Inferior parietal cortex (tissue), 1 donor: ENCODE measurements around the gene PTGES3.

Experiments
- DNase-seq: peaks from one replicate; pipeline ENCODE4 v3.0.0-alpha.2; 2016; ENCODE audit errors: extremely low spot score

Gene PTGES3

DNA sequence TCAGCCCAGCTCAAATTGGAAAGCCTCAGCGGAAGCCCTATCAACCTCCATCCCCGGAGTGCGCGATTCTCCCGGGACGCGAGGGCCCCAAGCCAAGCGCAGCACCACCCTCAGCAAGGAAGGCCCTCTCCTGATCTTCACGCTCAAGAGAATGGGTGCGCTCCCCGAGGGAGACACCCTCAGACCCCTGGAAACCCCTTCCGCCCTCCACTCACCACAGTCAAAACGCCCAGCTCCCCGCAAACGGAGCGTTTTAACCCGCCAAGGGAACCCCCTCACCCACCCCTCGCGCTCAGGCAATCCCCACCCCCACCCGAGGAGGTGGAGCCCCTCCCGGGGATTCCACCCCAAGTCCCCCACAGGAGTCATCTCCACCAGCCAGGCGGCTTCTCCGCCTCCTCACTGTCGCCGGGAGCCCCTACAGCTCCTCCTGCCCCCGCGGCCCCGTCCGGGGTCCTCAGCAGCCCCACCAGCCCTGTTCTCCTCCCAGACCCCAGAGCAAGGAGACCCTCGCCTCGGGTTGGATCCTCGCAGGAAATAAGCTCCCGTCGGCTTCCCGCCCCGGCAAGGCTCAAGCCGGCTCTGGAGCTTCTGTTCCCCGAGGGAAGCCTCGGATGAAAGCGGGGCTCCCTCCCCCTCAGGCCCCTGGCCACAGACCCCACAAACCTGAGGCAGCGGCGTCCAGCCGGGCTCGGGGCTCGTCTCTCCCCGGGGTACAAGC lies 58.5 kb downstream of the PTGES3 start:
- DNase-seq: no peak

DNA sequence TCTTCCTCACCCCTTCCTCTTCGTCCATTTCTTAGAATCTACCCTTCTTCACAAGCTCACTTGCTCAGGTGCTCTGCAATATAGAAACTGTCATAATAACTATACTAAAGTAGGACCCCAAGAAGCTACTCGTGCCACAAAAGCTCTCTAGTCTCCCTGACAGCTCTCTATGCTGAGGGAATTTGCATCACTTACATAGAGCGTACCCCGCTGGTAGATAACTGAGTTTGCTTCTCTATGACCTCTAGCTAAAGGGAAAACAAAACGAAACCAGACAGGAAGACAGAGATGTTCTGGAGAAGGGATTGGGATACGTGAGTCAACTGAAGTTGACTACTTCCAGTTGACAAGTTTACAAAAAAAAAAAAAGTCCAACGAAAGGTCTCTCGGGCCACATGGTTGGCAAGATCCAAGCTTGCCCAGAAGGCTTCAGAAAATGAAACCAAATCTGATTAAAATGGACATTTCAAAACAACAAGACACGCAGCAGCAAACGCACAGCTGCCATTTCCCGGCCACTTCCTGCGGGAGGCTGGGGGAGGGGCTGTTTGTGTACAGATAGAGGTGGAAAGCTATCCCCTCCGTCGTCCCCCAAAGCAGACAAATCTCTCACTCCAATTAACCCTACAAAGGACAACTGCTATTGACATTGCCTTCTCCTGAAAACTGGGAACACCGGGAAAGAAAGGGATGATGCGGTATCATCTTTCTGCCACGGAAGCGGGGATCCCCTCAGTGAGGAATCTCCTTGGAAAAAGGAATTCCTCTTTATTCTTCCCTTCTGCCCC lies 59.2 kb downstream of the PTGES3 start:
- peak; percentile 67 for DNase-seq

GRCh38 chr12:56626701-56627100 lies 61.4 kb downstream of the PTGES3 start:
- DNase-seq: no peak

DNA sequence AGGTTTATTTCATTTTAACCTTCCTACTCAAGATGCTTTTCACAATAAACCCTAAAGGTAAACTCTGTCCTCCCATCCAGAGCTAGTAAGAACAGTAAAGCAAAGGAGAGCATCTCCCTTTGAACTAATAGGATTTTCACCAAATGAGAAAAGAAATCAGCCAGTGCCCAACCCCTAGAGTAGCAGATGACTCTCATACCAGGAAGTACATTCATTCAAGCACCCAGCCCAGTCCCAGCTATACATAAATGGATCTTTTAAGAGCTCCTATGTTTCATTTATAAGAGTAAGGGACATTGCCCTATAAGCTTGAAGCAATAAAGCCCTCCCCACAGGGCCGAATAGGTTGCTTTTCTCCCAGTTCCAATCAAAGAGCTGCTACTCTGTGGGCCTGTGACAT lies 65.5 kb downstream of the PTGES3 start:
- no peak for DNase-seq

- no peak for DNase-seq
These were observed 71.2 kb downstream of the PTGES3 start for GRCh38 chr12:56616925-56617324.

DNA sequence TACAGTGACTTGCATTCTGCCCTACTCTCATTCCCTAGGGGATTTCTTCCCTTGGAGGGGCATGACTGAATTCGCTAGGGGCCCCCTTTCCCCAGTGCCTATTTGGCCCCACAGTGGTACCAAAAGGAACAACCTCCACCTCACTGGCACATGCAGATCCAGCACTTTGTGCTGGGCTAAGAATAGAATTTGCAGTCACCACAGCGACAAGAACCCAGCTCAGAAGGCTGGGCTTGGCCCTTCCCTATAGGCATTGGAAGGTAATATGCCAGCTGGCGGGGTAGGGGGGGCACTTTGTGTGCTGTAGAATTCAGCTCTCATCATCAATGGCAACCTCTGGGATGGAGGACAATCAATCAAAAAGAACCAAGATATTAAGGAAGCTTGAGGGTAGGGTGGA lies 71.8 kb downstream of the PTGES3 start:
- DNase-seq: no peak

DNA sequence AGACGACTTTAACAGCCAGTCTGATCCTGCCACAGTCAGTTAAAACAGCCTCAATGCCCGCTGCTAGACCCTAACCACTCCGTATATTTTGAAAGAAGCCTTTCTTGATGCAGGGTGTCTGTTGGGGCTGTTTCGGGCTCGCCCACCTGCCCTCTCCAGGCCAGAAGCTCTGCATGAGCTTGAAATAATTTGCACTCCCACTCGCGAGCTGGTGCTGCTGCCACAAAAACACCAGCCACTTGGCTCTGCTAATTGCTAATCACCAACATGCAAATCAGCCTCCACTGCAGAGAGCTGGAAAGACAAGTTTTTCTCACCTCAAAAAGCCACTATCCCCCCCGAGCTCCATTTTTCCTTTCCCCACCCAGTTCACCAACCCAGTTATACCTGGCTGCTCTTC lies 73.5 kb downstream of the PTGES3 start:
- DNase-seq: no peak
